Stimulated activated CD4-positive, alpha-beta T cell treated with anti-CD3 and anti-CD28 coated beads, Interleukin-4, amount 100 ng/mL, for 1 hour (primary cell): ENCODE measurements around the gene TEAD1.

Source experiments
- DNase-seq: peaks from one replicate; pipeline ENCODE4 v3.0.0-alpha.2; 2020

Gene TEAD1

GRCh38 chr11:12817681-12818332, 143.6 kb downstream of the TEAD1 start:
- no peak for DNase-seq

GRCh38 chr11:12818333-12819015, 144.3 kb downstream of the TEAD1 start:
- DNase-seq, result no peak

GRCh38 chr11:12822392-12823022, 148.3 kb downstream of the TEAD1 start:
- DNase-seq, result no peak

GRCh38 chr11:12824281-12825041, 150.2 kb downstream of the TEAD1 start:
- no peak for DNase-seq

- no peak for DNase-seq
Observed at GRCh38 chr11:12826441-12826840, 152.2 kb downstream of the TEAD1 start.

- DNase-seq, result no peak
Observed at GRCh38 chr11:12827369-12827768, 153.1 kb downstream of the TEAD1 start.

GRCh38 chr11:12827929-12828812, 153.9 kb downstream of the TEAD1 start:
- DNase-seq, result no peak

- DNase-seq, result no peak
Observed at GRCh38 chr11:12829131-12829530, 154.9 kb downstream of the TEAD1 start.

GRCh38 chr11:12829540-12830314, 155.5 kb downstream of the TEAD1 start:
- no peak for DNase-seq

- no peak for DNase-seq
Observed at GRCh38 chr11:12831471-12832202, 157.4 kb downstream of the TEAD1 start.

- no peak for DNase-seq
Observed at GRCh38 chr11:12832480-12833224, 158.4 kb downstream of the TEAD1 start.

GRCh38 chr11:12834166-12834565, 159.9 kb downstream of the TEAD1 start:
- DNase-seq, result no peak

GRCh38 chr11:12834630-12835029, 160.4 kb downstream of the TEAD1 start:
- DNase-seq, result no peak

GRCh38 chr11:12835286-12835685, 161.1 kb downstream of the TEAD1 start:
- DNase-seq, result no peak

GRCh38 chr11:12838463-12839123, 164.4 kb downstream of the TEAD1 start:
- DNase-seq, result no peak

- DNase-seq, result no peak
Observed at GRCh38 chr11:12840871-12841660, 166.8 kb downstream of the TEAD1 start.

GRCh38 chr11:12841946-12842630, 167.9 kb downstream of the TEAD1 start:
- DNase-seq, result no peak
